ENCODE data around the gene CLPSL2.

The CLPSL2 gene

DNA sequence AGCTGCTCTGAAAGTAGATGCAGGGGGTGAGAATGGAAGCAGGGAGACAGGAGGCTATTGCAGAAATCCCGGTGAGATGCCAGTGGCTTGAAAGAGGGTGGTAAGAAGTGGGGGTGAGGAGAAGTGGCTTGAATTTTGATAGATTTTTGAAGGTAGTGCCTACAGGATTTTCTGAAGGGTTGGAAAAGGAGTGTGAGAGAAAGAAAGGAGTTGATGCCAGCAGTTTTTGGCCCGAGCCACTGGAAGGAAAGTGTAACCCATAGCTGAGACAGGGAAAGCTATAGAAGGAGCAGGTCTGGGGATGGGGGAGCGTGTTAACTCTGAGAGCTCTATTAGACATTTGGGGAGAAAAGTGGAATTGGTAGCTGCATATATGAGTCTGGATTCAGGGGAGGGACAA lies 29.9 kb upstream of the CLPSL2 start:
- DNase-seq (ENCODE audit: low spot score): no peak

DNA sequence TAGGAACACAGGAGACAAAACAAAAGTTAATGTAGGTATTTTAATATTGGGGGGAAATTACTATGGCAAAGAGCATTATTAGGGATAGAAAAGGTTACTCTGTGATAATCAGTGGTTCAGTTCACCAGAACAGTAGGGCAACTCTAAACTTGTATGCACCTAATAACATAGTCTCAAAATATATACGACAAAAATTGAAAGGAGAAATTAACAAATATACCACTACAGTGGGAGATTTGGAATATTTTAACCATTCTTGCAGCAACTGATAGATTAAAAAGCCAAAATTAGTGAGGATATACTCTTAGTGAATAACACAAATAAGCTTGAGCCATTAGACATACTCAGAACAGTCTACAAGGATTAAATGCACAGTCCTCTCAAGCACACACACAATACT lies 28.5 kb upstream of the CLPSL2 start:
- no peak for DNase-seq (ENCODE audit: low spot score)

DNA sequence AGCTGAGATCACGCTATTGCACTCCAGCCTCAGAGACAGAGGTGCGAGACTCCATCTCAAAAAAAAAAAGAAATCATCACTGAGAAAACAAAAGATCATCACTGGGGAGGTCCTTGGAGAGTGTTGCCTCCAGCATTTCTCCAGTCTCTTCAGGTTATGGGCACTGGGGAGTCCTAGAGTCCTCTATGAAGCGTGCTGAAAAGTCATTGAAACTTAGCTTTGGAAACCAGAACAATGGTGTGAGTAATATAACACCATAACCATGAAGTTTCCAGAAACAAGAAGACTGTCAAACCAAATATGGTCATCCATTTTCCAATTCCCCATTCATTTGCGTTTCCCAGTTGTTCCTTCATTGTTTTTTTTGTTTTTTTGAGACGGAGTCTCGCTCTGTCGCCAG lies 25.8 kb upstream of the CLPSL2 start:
- DNase-seq (ENCODE audit: low spot score): no peak

DNA sequence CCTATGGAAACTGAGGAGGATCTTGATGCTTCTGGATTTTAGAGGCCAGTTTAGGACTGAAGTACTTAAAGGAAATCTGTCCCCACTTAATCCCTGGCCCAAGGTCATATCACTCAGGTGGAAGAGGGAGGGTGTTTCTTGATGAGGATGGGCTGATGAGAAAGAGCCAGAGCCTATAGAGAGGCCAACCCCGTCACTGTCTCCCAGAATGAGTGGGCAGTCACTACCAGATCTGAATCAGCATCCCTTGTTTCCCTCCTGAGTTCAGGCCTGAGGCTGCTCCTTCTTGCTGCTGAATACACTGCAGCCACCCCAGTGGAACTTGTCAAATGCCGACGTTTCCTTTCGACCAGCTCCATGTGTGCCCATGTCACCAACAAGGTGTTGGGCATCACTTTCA lies 24.8 kb upstream of the CLPSL2 start:
- no peak for DNase-seq (ENCODE audit: low spot score)

DNA sequence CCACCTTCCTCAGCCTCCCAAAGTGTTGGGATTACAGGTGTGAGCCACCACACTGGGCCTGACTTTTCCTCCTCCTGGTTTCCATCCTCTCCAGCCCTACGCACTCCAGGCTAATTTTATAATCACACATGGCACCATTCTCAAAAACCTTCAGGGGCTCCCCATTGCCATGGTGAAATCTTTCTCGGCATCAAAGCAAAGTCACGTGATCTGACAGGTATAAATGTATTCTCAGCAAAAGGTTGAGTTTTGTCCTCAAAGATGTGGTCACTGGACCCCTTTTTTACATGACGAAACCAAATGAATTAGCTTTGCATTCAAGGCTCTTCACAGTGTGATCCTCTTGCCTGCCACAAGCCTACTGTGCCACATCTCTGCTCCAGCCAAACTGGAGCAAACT lies 24.1 kb upstream of the CLPSL2 start:
- DNase-seq (ENCODE audit: low spot score): no peak

DNA sequence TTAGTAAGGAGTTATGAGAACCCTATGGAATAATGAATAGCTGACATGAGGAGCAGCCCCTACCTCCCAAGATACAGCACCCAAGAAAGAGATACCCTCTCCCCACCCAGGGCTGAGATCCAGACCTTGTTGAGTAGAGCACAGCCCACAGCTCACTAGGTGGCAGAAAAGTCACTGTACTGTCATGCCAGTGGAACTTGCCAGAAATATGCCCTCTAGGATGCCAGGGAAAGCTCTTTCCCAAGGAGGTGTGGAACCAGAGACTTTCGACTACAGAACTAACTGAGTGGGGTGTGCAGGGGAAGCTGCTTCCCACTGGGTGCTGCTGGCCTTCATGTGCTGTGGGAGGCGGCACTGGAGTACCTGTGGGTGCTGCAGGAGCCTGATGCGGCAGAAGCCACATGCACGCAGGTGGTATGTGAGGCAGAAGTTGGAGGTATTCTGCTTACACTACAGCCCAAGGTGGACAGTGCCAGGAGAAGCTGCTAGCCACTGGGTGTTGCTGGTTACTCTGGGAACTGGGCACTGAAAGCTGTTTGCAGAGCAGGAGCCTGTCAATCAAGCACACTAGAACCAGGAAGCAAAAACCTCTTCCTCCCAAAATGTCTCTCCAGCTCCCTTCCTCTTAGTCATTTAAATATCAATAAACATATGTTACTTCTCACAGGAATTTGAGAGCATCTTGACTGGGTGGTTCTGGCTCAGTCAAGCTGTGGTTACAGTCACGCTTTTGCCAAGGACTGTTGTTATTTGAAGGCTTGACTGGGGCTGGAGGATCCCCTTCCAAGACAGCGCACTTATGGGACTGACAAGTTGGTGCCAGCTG lies 21.7 kb upstream of the CLPSL2 start:
- no peak for DNase-seq (ENCODE audit: low spot score)

DNA sequence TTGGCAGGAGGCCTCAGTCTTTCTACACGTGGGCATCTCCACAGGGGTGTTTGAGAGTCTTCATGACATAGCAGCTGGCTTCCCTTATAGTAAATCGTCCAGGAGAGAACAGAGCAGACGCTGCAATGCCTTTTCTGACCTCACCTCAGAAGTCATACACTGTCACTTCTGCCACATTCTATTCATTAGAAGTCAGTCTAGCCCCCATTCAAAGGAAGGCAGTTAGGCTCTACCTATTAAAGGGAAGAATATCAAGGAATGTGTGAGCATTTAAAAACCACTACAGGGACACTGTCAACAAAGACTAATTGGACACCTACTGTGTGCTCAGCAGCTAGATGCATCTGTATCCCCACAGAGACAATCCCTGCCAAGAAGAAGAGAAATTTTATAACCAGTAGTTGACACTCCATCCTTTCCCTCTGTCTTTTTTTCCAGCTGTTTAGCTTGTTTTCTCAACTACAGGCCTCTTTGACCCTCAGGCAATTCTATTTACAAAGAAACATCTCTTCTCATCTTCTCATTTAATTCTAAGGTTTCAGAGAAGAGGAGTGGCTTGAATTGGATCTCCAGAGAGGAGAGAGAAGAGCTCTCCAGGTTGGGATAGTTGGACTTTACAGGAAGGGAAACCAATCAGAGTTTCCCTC lies 21.0 kb upstream of the CLPSL2 start:
- DNase-seq (ENCODE audit: low spot score): no peak

DNA sequence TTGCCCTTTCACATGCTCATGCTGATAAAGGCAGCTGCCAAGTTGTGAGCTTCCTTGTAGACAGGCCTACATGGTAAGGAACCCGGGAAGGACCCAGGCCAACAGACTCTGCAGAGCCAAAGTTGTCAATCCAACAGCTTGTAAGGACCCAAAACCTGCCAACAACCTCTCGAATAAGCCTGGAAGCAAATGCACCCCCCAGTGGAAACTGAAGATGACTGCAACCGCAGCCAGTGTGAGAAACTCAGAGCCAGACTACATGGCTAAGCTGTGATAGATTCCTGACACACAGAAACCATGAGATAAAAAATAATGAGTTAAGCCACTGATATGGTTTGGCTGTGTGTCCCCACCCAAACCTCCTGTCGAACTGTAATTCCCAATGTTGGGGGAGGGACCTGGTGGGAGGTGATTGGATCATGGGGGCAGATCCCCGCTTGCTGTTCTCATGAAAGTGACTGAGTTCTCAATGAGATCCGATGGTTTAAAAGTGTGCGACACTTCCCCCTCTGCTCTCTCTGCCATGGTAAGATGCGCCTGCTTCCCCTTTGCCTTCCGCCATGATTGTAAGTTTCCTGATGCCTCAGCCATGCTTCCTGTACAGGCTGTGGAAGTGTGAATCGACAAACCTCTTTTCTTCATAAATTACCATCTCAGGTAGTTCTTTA lies 18.8 kb upstream of the CLPSL2 start:
- DNase-seq (ENCODE audit: low spot score): peak; percentile 60

DNA sequence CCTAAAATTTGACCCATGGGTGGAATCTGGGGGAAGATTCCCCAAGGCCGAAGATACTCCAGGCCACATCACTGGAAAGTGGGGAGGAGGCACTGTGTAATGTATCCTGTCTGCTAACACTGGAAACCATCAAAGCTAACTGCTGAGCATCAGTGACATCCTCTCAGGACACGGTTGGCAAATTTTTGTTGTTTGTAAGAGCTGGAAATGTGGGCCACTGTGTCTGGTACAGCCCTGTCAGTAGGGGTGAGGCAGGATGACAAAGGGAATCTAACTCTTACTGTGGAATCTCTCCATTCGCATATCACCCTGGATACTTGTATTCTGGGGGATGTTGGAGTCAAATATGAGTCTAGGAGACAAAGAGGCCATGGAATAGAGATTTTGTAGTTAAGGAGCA lies 17.0 kb upstream of the CLPSL2 start:
- DNase-seq (ENCODE audit: low spot score): no peak

DNA sequence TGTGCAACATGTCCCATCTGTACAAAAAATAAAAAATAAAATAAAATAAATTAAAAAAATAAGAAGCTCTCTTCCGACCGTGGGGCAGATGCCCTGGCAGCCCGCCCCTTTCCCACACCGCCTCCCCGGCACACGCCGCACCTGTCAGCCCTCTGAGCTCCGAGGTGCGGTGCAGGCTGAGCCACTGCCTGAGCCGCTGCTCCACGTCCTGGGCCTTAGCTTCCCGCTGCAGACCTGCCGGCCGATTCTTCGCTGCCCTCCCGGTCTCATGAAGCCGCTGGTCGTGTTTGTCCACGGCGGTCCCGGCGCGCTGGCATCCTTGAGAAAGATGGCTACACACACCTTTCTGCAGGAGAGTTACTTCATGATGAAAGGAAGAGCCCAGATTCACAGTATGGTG lies 10.7 kb upstream of the CLPSL2 start:
- no peak for DNase-seq (ENCODE audit: low spot score)

DNA sequence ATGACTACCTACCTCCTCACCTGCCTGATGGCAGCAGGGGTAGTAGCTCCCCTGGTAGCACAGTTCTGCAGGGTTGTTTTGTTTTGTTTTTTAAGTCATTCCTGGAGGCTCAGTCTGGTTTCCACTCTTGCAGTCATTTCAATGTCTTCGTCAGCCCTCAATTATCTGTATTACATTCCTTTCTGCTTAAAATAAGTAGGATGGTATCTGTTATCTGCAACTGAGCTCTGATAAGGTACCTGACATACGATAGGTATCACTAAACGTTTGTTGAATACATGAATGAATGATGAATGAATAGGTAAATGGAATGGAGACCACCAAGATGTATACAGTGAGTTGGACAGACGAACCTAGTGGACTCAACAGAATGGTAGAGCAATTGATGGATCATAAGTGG lies 7.2 kb upstream of the CLPSL2 start:
- DNase-seq (ENCODE audit: low spot score): no peak

DNA sequence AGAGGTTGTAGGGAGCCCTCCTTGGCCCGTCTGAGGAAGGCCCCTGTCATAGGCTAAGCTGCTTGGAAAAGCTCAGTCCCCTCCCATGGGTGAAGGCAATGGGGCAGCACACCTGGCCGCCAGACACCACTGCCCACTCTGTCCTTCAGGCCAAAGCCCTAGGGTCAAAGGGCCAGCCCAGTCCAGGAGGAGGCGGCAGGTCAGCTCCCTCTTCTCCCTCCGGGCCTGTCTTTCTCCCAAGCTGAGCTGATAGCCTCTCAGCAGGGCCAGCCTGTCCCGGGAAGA lies 5.1 kb upstream of the CLPSL2 start:
- no peak for DNase-seq (ENCODE audit: low spot score)

DNA sequence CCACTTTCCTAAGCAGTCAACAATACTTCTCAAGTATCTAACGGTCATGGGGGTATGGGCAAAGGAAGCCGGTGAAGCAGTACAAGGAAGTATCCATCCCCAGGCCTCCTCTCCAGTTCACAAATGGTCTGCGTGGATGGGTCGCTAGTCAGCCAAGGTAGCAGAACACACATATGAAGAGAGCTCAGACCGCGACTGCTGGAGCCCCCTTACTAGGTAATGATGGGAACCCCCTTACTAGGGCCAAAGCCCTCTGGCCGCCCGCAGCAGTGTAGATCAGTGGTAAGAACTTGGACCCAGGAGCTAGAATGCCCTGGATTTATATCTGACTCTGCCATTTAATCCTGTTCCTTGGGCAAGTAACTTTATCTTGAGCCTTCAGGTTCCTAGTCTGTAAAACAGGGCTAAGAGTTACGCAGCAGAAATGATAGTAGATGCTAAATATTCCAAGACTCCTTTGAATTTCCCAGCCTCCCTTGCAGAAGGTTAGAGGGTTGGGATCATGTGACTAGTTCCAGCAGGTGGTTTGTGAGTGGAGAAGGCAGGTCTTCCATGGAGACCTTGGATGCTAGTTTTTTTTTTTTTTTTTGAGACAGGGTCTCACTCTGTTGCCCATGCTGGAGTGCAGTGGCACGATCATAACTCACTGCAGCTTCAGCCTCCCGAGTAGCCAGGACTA lies 2.1 kb upstream of the CLPSL2 start:
- no peak for DNase-seq (ENCODE audit: low spot score)

DNA sequence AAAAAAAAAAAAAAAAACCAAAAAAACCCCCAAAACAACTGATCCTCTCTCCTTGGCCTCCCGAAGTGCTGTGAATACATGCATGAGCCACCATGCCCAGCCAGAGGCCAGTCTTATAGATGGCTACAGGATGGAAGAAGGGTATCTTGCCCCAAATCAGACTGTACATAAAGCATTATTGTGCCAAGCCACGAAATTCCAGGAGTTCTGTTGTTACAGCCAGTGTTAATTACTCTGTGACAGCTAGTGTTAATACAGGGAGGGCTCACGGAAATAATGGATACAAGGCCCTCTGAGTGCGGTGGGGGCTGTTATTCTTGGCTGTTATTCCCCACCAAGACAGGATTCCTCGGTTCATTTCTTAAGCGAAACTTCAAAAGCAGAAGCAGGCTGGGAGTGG lies 1.4 kb upstream of the CLPSL2 start:
- DNase-seq (ENCODE audit: low spot score): no peak

DNA sequence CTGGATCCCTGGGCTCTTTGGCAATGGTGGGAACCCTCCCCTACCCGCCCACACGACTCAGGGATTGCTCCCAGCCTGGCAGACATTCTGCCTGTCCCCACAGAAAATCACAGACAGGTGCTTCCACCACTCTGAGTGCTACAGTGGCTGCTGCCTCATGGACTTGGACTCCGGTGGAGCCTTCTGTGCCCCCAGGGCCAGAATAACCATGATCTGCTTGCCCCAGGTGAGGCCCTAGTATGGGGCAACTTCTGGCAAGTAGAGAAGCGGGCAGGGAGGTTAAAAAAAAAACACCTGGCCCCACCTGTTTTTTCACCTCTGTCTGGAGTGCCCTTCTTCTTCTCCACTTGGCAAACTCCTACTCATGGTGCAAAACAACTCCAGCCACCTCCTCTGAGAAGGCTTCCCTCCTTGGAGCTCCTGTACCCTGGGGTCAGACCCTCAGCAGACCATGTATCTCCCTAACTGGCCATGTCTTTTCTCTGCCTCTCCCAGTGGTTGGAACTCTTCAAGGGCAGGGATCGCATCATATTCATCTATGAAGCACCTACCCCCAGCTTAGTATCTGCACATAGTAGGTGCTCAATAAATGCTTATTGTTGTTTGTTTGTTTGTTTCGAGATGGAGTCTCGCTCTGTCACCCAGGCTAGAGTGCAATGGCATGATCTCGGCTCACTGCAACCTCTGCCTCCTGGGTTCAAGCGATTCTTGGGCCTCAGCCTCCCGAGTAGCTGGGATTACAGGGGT lies 1.1 kb downstream of the CLPSL2 start:
- no peak for DNase-seq (ENCODE audit: low spot score)

DNA sequence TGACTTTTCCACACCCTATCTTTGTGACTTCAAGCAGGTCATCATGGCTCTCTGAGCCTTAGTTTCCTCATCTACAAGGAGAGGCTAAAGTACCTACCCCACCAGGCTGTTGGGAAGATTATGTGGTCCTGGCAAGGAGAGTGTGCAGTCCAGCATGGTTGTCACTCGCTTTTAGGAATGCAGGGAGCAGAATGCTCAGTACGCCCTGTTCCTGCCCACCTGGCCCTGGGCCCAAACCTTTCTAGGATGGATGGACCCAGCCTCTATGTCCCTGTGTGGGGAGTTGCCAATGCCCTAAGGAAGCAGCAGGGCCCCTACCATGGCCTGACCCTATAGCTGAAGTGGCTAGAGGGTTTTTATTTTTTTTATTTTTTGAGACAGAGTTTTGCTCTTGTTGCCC lies 2.0 kb downstream of the CLPSL2 start:
- DNase-seq (ENCODE audit: low spot score): no peak

DNA sequence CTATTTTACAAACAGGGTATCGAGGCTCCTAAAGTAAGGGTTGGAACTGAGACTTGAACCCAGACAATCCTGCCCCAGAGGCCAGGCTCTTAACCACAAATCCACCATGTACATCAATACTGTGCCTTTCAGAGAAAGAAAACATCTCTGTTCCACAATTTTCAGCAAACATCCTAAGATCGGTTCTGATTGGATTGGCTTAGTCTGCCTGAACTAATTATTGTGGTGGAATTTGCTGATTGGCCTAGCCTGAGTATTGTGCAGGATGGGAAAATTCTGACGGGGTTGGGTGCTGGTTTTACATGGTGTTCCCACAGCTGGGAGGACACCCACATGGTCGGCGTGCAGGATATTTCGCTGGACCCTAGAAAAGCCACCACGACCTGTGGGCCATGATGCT lies 4.3 kb downstream of the CLPSL2 start, which contains the start of gene CLPSL1:
Gene CLPSL1, plus strand, starts transcription at position 301 of the 400 bp plus-strand sequence. Its CDS starts 92 bp downstream, at position 393.
- DNase-seq (ENCODE audit: low spot score): no peak

DNA sequence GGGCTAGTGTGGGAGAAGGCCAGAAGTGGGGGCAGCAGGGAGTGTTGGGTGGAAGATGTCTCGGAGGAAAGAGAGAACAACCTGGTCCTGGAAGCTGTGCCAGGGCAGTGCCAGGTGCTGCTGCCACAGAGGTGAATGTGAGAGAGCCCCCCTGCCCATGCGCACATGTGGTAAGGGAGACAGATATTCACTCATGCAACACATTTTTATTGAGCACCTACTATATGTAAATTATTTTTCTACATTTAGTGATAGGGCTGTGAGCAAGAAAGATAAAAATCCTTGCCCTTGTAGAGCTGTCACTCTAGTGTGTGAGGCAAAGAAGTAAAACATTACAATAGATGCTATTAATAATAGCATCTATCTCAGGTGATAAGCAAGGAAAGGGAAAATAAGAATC lies 4.9 kb downstream of the CLPSL2 start:
- no peak for DNase-seq (ENCODE audit: low spot score)

DNA sequence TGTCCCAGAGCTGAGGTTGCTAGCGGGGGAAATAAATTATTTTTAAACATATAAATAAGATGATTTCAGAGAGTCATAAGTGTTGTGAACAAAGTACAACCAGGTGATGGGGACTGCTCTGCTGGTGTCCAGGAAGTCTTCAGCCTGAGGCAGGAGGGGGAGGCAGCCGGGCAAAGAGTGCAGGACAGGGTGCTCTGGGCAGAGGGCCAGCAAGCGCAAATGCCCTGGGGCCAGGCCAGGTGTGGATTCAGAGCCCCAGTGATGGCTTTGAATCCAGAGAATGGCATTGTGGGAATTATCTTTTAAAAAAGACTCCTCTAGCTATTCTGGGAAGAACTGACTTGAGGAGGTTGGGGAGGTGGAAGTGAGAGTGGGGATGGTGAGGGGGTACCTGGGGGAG lies 6.0 kb downstream of the CLPSL2 start:
- no peak for DNase-seq (ENCODE audit: low spot score)

DNA sequence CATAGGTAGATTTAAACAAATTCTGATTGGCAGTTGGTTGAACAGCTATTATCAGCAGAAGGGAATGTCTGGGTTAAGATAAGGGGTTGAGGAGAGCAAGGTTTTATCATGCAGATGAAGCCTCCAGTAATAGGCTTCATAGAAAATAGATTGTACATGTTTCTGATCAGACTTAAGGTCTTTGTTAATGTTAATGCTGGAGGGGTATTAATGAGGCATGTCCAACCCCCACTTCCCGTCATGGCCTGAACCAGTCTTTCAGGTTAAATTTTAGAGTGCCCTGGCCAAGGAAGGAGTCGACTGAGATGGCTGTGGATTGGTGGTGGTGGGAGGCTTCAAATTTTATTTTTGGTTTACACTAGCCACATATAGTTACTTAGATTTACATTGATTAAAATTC lies 7.8 kb downstream of the CLPSL2 start:
- DNase-seq (ENCODE audit: low spot score): no peak

DNA sequence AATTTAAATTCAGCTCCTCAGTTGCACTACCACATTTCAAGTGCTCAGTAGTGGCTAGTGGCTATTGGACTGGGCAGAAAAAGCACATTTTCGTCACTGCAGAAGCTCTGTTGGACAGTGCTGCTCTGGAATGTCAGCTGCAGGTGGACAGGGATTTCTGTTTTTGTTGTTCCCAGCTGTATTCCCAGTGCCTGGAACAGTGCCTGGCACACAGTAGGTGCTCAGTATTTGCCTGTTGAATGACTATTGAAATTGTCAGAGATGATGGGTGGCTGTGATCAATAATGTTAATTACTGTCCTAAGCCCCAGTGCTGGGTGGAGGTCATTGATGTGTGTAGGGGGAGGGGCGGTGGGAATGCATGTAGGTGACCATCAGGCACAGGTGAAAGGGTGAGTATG lies 9.9 kb downstream of the CLPSL2 start:
- no peak for DNase-seq (ENCODE audit: low spot score)

DNA sequence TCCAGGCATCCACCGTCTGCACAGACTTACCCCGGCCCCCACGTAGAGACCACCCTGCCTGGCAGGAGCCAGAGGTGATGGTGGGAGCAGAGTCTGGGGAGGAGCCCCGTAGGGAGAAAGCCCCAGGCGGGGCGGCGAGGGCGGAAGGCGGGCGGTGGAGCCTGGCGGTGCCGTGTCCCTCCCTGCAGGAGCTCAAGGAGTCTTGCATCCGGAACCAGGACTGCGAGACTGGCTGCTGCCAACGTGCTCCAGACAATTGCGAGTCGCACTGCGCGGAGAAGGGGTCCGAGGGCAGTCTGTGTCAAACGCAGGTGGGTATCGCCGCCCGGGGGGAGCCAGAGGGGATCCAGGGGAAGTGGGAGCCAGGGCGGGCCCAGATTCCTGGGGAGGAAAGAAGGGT lies 10.4 kb downstream of the CLPSL2 start:
- DNase-seq (ENCODE audit: low spot score): no peak

All from cerebellar cortex (tissue), 1 donor.